A549 (cell line): ENCODE data around the gene ADPRHL1.

ENCODE experiments used
- ESRRA ChIP-seq: fragments of 150-350 bp; IDR thresholded peaks from 2 replicates; pipeline ENCODE4 v1.6.1; 2014; ENCODE audit warnings: mild to moderate bottlenecking, low read length, borderline replicate concordance
- POLR2A ChIP-seq: IDR thresholded peaks from 2 replicates; pipeline ENCODE4 v1.6.1; 2012; ENCODE audit warnings: mild to moderate bottlenecking, low read length
- RAD21 ChIP-seq, 2 experiments: fragments of >200 bp in 1 of 2; sonication (Bioruptor Twin) in 1 of 2; formaldehyde crosslinking in 1 of 2; IDR thresholded peaks in 1 of 2; conservative IDR thresholded peaks in 1 of 2; 2 replicates in 1 of 2; 3 replicates in 1 of 2; pipeline ENCODE4 v1.6.1; 2012 to 2018; ENCODE audit warnings: inconsistent platforms in 1 of 2
- RFX5 ChIP-seq: fragments of 450-650 bp; IDR thresholded peaks from 2 replicates; pipeline ENCODE4 v1.7.1; 2014; ENCODE audit warnings: antibody characterized with exemption, mild to moderate bottlenecking, moderate library complexity
- ZNF302 ChIP-seq: fragments of 250-450 bp; sonication (Bioruptor Pico); IDR thresholded peaks from 2 replicates; pipeline ENCODE4 v1.9.0; 2021; ENCODE audit warnings: inconsistent platforms, mild to moderate bottlenecking, moderate library complexity
- ZSCAN20 ChIP-seq: fragments of 250-450 bp; sonication (Bioruptor Pico); IDR thresholded peaks from 2 replicates; pipeline ENCODE4 v1.8.0; 2022; ENCODE audit warnings: mild to moderate bottlenecking, moderate library complexity
- TF ChIP-seq, protein P1 (sequence below): fragments of >200 bp; sonication (Bioruptor Twin); formaldehyde crosslinking; IDR thresholded peaks from 3 replicates; pipeline ENCODE4 v1.5.1; 2016
- TF ChIP-seq, protein P2 (sequence below): IDR thresholded peaks from 2 replicates; pipeline ENCODE4 v1.6.1; 2012
- TF ChIP-seq, protein P3 (sequence below): fragments of 150-350 bp; IDR thresholded peaks from 2 replicates; pipeline ENCODE4 v1.6.1; 2014; ENCODE audit warnings: low read depth, mild to moderate bottlenecking, low read length
- TF ChIP-seq, protein P4 (sequence below): fragments of 200-600 bp; sonication (generic); IDR thresholded peaks from 2 replicates; pipeline ENCODE4 v1.6.1; 2016; ENCODE audit warnings: antibody characterized with exemption, mild to moderate bottlenecking, moderate library complexity

DNA sequence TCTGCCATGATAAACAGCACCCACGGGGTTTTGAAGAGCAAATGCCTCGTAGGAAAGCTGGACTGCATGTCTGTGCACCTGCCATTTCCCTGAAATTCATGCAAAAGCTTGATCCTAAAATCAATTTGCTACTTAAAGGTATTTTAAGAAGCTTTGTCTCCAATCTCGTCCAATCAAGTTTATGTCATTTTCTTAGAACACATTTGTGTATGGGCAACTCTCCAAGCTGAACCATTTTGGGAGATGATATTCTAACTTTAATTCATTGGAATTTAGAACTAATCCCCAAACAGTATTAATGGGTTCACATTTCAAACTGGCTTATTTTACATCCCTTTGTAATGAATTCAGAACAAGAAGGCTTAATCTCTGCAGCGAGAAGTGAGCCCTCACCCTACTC is 822 bp downstream of the ADPRHL1 start:
- TF ChIP-seq, protein P1, sequence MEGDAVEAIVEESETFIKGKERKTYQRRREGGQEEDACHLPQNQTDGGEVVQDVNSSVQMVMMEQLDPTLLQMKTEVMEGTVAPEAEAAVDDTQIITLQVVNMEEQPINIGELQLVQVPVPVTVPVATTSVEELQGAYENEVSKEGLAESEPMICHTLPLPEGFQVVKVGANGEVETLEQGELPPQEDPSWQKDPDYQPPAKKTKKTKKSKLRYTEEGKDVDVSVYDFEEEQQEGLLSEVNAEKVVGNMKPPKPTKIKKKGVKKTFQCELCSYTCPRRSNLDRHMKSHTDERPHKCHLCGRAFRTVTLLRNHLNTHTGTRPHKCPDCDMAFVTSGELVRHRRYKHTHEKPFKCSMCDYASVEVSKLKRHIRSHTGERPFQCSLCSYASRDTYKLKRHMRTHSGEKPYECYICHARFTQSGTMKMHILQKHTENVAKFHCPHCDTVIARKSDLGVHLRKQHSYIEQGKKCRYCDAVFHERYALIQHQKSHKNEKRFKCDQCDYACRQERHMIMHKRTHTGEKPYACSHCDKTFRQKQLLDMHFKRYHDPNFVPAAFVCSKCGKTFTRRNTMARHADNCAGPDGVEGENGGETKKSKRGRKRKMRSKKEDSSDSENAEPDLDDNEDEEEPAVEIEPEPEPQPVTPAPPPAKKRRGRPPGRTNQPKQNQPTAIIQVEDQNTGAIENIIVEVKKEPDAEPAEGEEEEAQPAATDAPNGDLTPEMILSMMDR, result no peak
- TF ChIP-seq RAD21 (conservative IDR thresholded peaks at IDR 0.05 in 1 of 2, IDR thresholded peaks at IDR 0.05 in 1 of 2), result no peak
- TF ChIP-seq RFX5, result no peak
- TF ChIP-seq ZNF302 (CRISPR knock-in tag), result no peak
- TF ChIP-seq, protein P2, sequence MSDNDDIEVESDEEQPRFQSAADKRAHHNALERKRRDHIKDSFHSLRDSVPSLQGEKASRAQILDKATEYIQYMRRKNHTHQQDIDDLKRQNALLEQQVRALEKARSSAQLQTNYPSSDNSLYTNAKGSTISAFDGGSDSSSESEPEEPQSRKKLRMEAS, result no peak
- TF ChIP-seq ESRRA, result no peak
- TF ChIP-seq POLR2A, result no peak
- TF ChIP-seq, protein P3, sequence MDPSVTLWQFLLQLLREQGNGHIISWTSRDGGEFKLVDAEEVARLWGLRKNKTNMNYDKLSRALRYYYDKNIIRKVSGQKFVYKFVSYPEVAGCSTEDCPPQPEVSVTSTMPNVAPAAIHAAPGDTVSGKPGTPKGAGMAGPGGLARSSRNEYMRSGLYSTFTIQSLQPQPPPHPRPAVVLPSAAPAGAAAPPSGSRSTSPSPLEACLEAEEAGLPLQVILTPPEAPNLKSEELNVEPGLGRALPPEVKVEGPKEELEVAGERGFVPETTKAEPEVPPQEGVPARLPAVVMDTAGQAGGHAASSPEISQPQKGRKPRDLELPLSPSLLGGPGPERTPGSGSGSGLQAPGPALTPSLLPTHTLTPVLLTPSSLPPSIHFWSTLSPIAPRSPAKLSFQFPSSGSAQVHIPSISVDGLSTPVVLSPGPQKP, result no peak
- TF ChIP-seq, protein P4, sequence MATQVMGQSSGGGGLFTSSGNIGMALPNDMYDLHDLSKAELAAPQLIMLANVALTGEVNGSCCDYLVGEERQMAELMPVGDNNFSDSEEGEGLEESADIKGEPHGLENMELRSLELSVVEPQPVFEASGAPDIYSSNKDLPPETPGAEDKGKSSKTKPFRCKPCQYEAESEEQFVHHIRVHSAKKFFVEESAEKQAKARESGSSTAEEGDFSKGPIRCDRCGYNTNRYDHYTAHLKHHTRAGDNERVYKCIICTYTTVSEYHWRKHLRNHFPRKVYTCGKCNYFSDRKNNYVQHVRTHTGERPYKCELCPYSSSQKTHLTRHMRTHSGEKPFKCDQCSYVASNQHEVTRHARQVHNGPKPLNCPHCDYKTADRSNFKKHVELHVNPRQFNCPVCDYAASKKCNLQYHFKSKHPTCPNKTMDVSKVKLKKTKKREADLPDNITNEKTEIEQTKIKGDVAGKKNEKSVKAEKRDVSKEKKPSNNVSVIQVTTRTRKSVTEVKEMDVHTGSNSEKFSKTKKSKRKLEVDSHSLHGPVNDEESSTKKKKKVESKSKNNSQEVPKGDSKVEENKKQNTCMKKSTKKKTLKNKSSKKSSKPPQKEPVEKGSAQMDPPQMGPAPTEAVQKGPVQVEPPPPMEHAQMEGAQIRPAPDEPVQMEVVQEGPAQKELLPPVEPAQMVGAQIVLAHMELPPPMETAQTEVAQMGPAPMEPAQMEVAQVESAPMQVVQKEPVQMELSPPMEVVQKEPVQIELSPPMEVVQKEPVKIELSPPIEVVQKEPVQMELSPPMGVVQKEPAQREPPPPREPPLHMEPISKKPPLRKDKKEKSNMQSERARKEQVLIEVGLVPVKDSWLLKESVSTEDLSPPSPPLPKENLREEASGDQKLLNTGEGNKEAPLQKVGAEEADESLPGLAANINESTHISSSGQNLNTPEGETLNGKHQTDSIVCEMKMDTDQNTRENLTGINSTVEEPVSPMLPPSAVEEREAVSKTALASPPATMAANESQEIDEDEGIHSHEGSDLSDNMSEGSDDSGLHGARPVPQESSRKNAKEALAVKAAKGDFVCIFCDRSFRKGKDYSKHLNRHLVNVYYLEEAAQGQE, result no peak
- no peak for TF ChIP-seq ZSCAN20 (CRISPR knock-in tag)
